GM18907 (cell line): ENCODE results near the gene KLRD1.
"Not testable (repeated sequence)": the region's sequence is repeated elsewhere in the genome, so short reads cannot be mapped to it uniquely, and the experiment has no call there.

Experiments used
- ATAC-seq: cut with Tn5 transposase; IDR thresholded peaks from one replicate; pipeline ENCODE4 v1.9.1; 2021; ENCODE audit warnings: mild to moderate bottlenecking, moderate library complexity; ENCODE audit not compliant: unreplicated experiment

The KLRD1 gene

GRCh38 chr12:10336196-10336595 is 28.5 kb downstream of the KLRD1 start:
- not testable (repeated sequence) for ATAC-seq

DNA sequence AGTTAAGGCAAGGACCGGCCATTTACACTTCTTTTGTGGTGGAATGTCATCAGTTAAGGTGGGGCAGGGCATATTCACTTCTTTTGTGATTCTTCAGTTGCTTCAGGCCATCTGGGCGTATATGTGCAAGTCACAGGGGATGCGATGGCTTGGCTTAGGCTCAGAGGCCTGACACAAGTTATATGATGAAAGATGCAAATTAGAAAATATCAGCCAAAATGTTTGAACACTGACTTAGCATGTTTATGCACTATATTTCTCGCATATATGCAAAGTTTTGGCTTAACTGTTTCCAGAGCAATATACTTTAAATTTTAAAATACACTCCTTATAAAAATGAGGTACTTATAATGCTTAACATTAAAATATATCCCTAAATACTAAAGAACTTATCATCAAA is 30.8 kb downstream of the KLRD1 start:
- not testable (repeated sequence) for ATAC-seq

DNA sequence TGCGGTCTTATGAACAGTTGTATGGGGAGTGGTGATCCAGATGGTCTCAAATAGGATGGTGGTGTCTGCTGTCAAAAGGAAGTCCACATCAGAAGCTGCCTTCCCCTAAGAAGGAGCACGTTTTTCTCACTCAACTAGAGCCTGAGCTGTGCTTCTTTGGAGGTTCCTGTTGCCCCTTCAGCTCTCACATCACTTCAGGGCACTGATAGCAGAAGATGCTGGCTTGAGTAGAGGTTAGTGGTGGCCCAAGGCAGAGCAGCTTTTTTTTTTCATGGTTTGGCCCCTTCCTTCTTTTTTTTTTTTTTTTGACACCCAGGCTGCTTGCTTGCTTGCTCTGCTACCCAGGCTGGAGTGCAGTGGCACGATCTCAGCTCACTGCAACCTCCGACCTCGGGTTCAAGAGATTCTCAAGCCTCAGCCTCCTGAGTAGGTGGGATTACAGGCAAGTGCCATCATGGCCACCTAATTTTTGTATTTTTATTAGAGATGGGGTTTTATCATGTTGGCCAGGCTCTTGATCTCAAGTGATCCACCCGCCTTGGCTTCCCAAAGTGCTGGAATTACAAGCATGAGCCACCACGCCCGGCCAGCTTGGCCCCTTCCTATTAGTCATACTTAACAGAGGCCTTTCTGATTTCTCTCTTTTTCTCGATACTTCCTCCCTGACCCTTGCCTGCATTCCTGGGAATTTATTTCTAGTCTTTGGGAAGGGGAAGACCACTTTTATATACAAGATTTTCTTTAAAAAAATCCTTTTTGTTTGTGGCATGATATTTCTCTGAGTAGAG is 31.6 kb downstream of the KLRD1 start:
- no peak for ATAC-seq

- ATAC-seq: not testable (repeated sequence)
Observed at GRCh38 chr12:10340946-10341345, 33.3 kb downstream of the KLRD1 start.

- no peak for ATAC-seq
Observed at GRCh38 chr12:10341892-10342509, 34.3 kb downstream of the KLRD1 start.

DNA sequence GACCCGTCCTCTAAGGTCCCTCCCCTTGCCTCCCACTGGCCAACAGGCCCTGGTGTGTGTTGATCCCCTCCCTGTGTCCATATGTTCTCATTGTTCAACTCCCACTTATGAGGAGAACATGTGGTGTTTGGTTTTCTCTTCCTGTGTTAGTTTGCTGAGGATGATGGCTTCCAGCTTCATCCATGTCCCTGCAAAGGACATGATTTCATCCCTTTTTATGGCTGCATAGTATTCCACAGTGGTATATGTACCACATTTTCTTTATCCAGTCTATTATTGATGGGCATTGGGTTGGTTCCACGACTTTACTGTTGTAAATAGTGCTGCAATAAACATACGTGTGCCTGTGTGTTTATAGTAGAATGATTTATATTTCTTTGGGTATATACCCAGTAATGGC is 43.8 kb downstream of the KLRD1 start:
- ATAC-seq: not testable (repeated sequence)

DNA sequence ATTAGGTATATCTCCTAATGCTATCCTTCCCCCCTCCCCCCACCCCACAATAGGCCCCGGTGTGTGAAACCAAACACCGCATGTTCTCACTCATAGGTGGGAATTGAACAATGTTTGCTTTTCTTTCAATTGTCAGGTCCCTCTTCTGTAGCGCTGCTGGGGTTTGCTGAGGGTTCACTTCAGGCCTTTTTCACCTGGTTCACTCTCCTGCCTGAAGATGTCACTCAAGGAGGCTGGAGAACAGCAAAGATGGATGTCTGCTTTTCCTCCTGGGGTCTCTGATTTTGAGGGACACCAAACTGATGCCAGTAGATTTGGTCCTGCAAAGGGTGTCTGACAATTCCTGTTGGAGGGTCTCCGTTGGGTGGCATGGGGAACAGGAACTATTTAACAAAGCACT is 46.4 kb downstream of the KLRD1 start:
- ATAC-seq: no peak

DNA sequence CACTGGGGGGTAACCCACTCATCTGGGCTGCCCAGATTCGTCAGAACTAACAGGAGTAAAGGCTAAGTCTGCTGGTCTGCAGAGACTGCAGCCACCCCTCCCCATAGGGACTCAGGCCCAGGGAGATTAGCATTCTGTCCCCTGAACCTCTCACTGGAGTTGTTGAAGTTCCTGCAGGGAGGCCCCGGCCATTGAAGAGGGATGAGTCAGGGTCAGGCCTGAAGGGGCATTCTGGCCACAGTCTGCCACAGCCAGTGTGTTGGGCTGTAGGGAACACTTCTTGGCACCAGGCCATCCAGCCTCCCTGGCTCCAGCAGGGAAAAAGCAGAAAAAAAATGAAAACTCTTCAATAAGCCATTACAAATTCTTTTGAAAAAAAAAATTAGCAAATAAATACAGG is 46.8 kb downstream of the KLRD1 start:
- ATAC-seq: no peak

DNA sequence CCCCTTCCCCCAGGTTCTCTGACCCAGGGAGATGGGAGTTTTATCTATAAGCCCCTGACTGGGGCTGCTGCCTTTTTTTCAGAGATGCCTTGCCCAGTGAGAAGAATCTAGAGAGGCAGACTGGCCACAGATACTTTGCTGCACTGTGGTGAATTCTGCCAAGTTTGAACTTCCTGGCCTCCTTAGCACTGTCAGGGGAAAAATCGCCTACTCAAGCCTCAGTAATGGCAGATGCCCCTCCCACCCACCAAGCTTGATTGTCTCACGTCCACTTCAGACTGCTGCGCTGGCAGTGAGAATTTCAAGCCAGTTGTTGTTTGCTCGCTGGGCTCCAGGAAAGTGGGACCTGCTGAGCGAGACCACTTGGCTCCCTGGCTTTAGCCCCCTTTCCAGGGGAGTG is 50.5 kb downstream of the KLRD1 start:
- no peak for ATAC-seq

DNA sequence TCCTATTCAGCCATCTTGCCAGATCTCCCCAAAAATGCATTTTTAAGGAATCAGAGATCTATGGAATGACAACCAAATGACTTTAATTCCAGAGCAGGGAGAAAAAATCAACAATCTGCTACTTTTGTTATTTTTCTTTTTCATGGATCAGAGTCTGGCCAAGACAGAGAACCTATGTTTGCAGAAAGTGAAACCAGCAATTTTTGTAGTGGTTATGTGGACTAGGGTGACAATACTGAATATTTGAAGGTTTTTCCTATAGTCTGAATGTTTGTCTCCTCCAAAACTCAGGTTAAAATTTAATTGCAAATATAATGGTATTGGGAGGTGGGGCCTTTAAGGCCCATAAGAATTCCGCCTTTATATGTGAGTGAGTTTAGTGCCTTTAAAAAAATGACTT is 51.3 kb downstream of the KLRD1 start:
- no peak for ATAC-seq

DNA sequence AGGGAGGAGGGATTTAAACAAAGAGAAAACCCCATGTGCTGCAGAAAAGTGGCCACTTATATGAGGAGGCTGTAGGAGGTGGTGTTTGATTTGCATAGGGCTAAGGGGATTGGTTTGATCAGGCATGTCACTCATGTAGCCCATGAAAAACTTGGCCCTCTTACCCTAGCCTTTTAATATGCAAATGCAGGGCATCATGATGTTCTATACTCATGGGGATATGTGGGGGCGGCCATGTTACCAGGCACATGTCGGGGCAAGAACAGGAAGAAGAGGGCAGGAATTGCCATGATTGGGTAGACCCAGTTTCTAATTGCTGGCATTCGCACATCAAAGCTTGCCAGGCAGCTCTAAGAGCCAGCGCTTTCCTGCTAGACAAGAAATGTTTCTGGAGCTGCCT is 53.4 kb downstream of the KLRD1 start:
- ATAC-seq: no peak

- ATAC-seq: no peak
Observed at GRCh38 chr12:10361622-10362021, 54.0 kb downstream of the KLRD1 start.

DNA sequence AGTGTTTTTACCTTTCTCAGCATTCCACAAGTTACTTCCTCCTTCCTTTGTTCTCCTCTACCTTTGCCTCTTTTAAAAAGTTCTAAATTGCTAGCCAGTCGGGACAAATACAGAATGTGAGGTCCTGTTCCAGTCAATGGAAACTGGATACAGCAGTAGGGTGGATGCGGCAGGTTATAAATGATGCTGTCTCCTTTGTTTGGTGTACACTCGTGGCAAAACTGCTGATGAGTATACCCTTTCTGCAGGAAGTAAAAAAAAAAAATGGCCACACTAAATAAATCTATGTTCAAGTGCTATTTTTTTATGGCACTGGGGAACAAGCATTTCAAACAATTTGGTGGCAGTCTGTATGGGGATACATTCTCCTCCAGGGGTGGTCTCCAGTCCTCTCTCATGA is 54.7 kb downstream of the KLRD1 start:
- ATAC-seq: no peak

DNA sequence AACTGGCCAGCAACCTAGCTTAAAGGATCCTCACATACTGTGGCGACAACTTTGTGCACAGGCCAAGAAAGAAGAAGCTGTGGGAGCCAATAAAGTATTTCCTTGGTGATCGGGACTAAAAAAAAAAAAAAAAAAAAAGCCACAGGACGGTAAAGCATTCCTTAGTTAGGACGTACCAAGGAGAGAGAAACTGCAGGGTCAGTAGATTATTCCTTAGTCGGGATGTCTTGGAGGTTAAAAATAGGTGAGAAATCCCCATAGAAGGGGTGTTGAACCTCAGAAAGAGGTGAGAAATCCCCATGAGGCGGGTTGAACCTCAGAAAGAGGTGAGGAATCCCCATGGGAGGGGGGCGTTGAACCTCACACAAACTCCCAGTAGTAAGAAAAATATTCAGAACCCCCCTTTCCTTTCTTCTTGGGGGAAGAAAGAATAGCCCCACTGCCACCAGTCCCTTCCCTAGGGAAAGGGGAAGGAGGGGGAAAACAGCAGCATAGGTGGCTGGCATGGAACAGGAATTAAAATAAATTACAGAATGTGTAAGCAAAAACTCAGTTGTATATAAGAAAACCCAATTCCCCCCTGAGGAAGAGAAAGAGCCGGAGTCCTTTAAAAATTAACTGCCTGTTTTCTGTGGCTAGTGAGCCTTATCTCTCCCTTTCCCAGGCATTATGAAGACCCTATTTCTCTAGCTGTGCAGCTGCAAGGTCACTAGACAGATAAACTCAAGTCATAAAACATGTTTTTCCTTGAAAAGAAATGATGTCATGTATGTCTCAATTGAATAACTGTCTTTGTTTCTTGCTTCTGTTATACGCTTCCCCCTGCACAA is 55.4 kb downstream of the KLRD1 start:
- no peak for ATAC-seq

GRCh38 chr12:10363658-10363913 is 55.9 kb downstream of the KLRD1 start:
- peak; percentile 3 for ATAC-seq

GRCh38 chr12:10363914-10364814 is 56.5 kb downstream of the KLRD1 start:
- peak; percentile 91 for ATAC-seq

- ATAC-seq: peak; percentile 54
Observed at GRCh38 chr12:10364815-10365622, 57.3 kb downstream of the KLRD1 start.

- no peak for ATAC-seq
Observed at GRCh38 chr12:10365696-10366405, 58.2 kb downstream of the KLRD1 start.

DNA sequence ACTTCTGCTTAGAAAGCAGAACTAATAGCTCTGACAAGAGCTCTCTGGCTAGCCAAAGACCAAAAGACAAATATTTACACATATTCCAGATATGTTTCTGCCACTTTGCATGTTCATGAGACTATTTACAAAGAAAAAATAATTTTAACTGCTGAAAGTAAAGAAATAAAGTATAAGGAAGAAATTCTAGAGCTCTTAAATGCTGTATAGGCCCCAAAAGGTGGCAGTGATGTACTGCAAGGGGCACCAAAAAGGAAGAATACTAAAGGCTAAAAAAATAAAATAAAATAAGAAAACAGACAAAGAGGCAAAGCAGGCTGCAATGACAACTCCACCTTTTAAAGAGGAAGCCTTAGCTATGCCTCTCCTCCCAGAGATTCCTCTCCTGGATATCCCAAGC is 59.2 kb downstream of the KLRD1 start:
- ATAC-seq: no peak

DNA sequence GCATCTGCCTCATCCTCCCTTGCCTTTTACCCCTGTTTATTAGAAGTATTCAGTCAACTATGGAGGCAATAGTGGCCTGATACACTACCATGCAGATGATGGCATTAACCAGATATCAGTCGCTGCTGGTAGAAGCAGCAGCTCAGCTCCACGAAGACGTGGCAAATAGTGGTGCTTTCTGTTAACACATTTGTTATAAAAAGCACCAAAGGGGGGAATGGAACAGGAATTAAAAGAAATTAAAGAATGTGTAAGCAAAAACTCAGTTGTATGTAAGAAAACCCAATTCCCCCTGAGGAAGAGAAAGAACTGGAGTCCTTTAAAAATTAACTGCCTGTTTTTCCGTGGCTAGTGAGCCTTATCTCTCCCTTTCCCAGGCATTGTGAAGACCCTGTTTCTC is 60.0 kb downstream of the KLRD1 start:
- ATAC-seq: not testable (repeated sequence)
